ENCODE results near the gene ZNF28.
"Not testable (repeated sequence)": the region's sequence is repeated elsewhere in the genome, so short reads cannot be mapped to it uniquely, and the experiment has no call there.

Gene ZNF28

DNA sequence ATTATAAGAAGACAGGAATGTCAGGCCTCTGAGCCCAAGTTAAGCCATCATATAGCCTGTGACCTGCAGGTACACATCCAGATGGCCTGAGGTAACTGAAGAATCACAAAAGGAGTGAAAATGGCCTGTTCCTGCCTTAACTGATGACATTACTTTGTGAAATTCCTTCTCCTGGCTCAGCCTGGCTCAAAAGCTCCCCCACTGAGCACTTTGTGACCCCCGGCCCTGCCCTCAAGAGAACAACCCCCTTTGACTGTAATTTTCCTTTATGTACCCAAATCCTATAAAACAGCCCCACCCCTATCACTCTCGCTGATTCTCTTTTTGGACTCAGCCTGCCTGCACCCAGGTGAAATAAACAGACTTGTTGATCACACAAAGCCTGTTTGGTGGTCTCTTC lies 65.0 kb downstream of the ZNF28 start:
- DNase-seq, result not testable (repeated sequence)

DNA sequence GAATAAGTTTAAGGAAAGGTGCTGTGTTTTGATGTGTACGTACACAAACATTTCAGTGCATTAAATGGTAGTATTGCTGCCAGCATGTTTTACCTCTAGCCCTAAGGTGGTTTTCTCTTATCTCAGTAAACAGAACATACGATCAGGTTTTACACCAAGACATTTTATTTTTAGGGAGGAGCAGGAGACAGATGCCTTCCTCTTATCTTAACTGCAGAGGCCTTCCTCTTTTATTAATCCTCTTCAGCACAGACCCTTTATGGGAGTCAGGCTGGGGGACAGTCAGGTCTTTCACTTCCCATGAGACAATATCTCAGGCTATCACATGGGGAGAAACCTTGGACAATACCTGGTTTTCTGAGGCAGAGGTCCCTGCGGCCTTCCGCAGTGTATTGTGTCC lies 71.7 kb downstream of the ZNF28 start:
- no peak for DNase-seq

DNA sequence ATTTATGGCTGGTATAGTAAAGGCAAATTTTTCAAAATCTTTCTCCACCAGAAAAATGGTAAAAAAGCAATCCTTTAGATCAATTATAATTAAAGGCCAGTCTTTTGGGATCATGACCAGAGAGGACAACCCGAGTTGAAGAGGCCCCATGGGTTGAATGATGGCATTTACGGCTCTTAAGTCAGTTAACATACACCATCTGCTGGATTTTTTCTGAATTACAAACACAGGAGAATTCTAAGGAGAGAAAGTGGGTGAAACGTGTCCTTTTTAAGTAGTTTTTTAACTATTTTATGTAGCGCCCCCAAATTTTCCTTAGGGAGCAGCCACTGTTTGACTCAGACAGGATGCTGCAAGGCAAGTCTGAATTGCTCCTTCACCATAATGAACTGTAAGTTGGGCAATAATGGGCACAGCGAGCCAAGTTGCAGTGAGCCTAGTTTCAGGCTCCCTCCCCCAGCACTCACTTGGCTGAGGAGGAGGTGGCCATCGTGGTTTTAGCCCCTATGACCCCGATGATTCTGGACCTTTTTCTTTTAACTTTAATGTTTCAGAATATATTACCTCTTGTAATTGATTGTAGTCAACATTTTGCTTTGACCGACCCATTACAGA lies 73.0 kb downstream of the ZNF28 start:
- no peak for DNase-seq

All from islet precursor cell (in vitro differentiated cells).